Neural cell (in vitro differentiated cells): Measurements from ENCODE around the gene SUV39H1. TPM values are rescaled to one million over a fixed set of nuclear protein-coding genes. Genes with fewer than 3 reads are reported as not detected.
"Not testable (repeated sequence)": the region's sequence is repeated elsewhere in the genome, so short reads cannot be mapped to it uniquely, and the experiment has no call there.

Source experiments
- H2AFZ ChIP-seq: fragments of 200-600, 300-800 bp; sonication (generic), shearing (Covaris generic); 2 replicates; pipeline ENCODE4 v1.6.0; 2014; ENCODE audit warnings: low read depth, mild to moderate bottlenecking, antibody characterized with exemption, low read length, moderate library complexity
- H3F3A ChIP-seq: fragments of 200-600 bp; shearing (Covaris generic); 2 replicates; pipeline ENCODE4 v1.6.1; 2016; ENCODE audit warnings: mild to moderate bottlenecking, moderate library complexity, mixed read lengths, antibody characterized with exemption, low read length; ENCODE audit not compliant: insufficient read depth, poor library complexity, severe bottlenecking
- H3K27ac ChIP-seq: fragments of 200-600, 300-800 bp; sonication (generic), shearing (Covaris generic); 2 replicates; pipeline ENCODE4 v1.5.1; 2014; ENCODE audit warnings: mild to moderate bottlenecking, low read length, moderate library complexity
- H3K27me3 ChIP-seq: fragments of 300-800, 200-600 bp; sonication (generic), shearing (Covaris generic); 2 replicates; pipeline ENCODE4 v1.6.0; 2014; ENCODE audit warnings: mild to moderate bottlenecking, low read depth, low read length, moderate library complexity; ENCODE audit not compliant: insufficient read depth
- H3K36me3 ChIP-seq: fragments of 300-800, 200-600 bp; sonication (generic), shearing (Covaris generic); 2 replicates; pipeline ENCODE4 v1.5.1; 2014; ENCODE audit warnings: mild to moderate bottlenecking, antibody characterized with exemption, low read length, moderate library complexity; ENCODE audit not compliant: insufficient read depth
- H3K4me2 ChIP-seq: fragments of 300-800, 200-600 bp; sonication (generic), shearing (Covaris generic); 2 replicates; pipeline ENCODE4 v1.6.0; 2014; ENCODE audit warnings: mild to moderate bottlenecking, low read length
- H3K4me3 ChIP-seq: fragments of 300-800, 200-600 bp; sonication (generic), shearing (Covaris generic); 2 replicates; pipeline ENCODE4 v1.5.1; 2014; ENCODE audit warnings: mild to moderate bottlenecking, low read length, moderate library complexity
- H3K79me2 ChIP-seq: fragments of 200-600 bp; shearing (Covaris generic); replicated peaks from 2 replicates; pipeline ENCODE4 v1.6.0; 2014; ENCODE audit warnings: mild to moderate bottlenecking, low read length, moderate library complexity; ENCODE audit not compliant: insufficient read depth
- H3K9ac ChIP-seq: fragments of 300-800, 200-600 bp; sonication (generic), shearing (Covaris generic); 2 replicates; pipeline ENCODE4 v1.6.1; 2016; ENCODE audit warnings: mild to moderate bottlenecking, low read length, mixed read lengths
- H3K9me2 ChIP-seq: fragments of 200-600 bp; shearing (Covaris generic); 2 replicates; pipeline ENCODE4 v1.6.1; 2016; ENCODE audit warnings: mild to moderate bottlenecking, low read length, mixed read lengths; ENCODE audit not compliant: insufficient read depth
- H3K9me3 ChIP-seq: fragments of 200-600, 300-800 bp; sonication (generic), shearing (Covaris generic); 2 replicates; pipeline ENCODE4 v1.6.1; 2016; ENCODE audit warnings: mild to moderate bottlenecking, mixed run types, low read length, moderate library complexity, mixed read lengths
- H4K20me1 ChIP-seq: fragments of 200-600 bp; shearing (Covaris generic); 2 replicates; pipeline ENCODE4 v1.6.1; 2016; ENCODE audit warnings: mild to moderate bottlenecking, mixed run types; ENCODE audit not compliant: insufficient read depth
- CTCF ChIP-seq: fragments of 450-650 bp; IDR thresholded peaks from 2 replicates; pipeline ENCODE4 v1.5.1; 2014; ENCODE audit warnings: antibody characterized with exemption, mild to moderate bottlenecking, moderate library complexity; ENCODE audit not compliant: poor library complexity, severe bottlenecking
- EP300 ChIP-seq: fragments of 450-650 bp; conservative IDR thresholded peaks from 2 replicates; pipeline ENCODE4 v1.6.1; 2014; ENCODE audit warnings: antibody characterized with exemption, mild to moderate bottlenecking, moderate library complexity; ENCODE audit not compliant: poor library complexity, severe bottlenecking
- MXI1 ChIP-seq: fragments of 450-650 bp; conservative IDR thresholded peaks from 2 replicates; pipeline ENCODE4 v1.6.1; 2014; ENCODE audit warnings: antibody characterized with exemption, mild to moderate bottlenecking; ENCODE audit not compliant: poor library complexity, severe bottlenecking
- POLR2AphosphoS5 ChIP-seq: IDR thresholded peaks from 2 replicates; pipeline ENCODE4 v1.6.1; 2012
- RAD21 ChIP-seq: fragments of 450-650 bp; conservative IDR thresholded peaks from 2 replicates; pipeline ENCODE4 v1.6.1; 2014; ENCODE audit warnings: antibody characterized with exemption, mild to moderate bottlenecking, moderate library complexity
- REST ChIP-seq: IDR thresholded peaks from 2 replicates; pipeline ENCODE4 v1.6.1; 2012; ENCODE audit warnings: borderline replicate concordance
- SMC3 ChIP-seq: fragments of 450-650 bp; conservative IDR thresholded peaks from 2 replicates; pipeline ENCODE4 v1.6.1; 2014; ENCODE audit warnings: antibody characterized with exemption, mild to moderate bottlenecking, moderate library complexity; ENCODE audit not compliant: poor library complexity
- TAF1 ChIP-seq: IDR thresholded peaks from 2 replicates; pipeline ENCODE4 v1.6.1; 2012; ENCODE audit warnings: low read depth
- polyA plus RNA-seq: library from polyadenylated mRNA; depleted of rRNA; stranded (reverse); fragments of >200 nt; gene quantifications from 2 replicates; pipeline ENCODE4 v1.2.3, GENCODE V29; 2014

SUV39H1 gene
- polyA plus RNA-seq, 1 donor from 2014 or later: 3.2 TPM

- TF ChIP-seq CTCF: no peak
- TF ChIP-seq MXI1: no peak
- TF ChIP-seq SMC3: no peak
- TF ChIP-seq REST: no peak
- no peak for TF ChIP-seq TAF1
- no peak for TF ChIP-seq RAD21
- TF ChIP-seq POLR2AphosphoS5: no peak
- no peak for TF ChIP-seq EP300
- H2AFZ ChIP-seq: no peak overlapping the region
- H3K9me2 ChIP-seq: no peaks in the 10 kb centered on the region
- no peaks in the 10 kb centered on the region for H3K27me3 ChIP-seq
- no peaks in the 10 kb centered on the region for H4K20me1 ChIP-seq
- H3K4me3 ChIP-seq: no peak overlapping the region
- H3K36me3 ChIP-seq: no peaks in the 10 kb centered on the region
- H3K4me2 ChIP-seq: no peak overlapping the region
- no peaks in the 10 kb centered on the region for H3K79me2 ChIP-seq
- H3F3A ChIP-seq: no peaks in the 10 kb centered on the region
- no peak overlapping the region for H3K27ac ChIP-seq
- no peak overlapping the region for H3K9ac ChIP-seq
- H3K9me3 ChIP-seq: no peaks in the 10 kb centered on the region
Observed at GRCh38 chrX:48649102-48649501, 47.4 kb upstream of the SUV39H1 start.

- H3K9me3 ChIP-seq, H3K4me3 ChIP-seq, H3K9me2 ChIP-seq, H3K9ac ChIP-seq, H3K79me2 ChIP-seq, H4K20me1 ChIP-seq, H3K36me3 ChIP-seq, H3F3A ChIP-seq, H3K27ac ChIP-seq, H2AFZ ChIP-seq, H3K4me2 ChIP-seq, H3K27me3 ChIP-seq: not testable (repeated sequence)
Observed at GRCh38 chrX:48652055-48652579, 44.4 kb upstream of the SUV39H1 start.

- not testable (repeated sequence) for H3K27me3 ChIP-seq, H3K9ac ChIP-seq
Observed at GRCh38 chrX:48654746-48655145, 41.8 kb upstream of the SUV39H1 start.

GRCh38 chrX:48659686-48660085 lies 36.8 kb upstream of the SUV39H1 start:
- not testable (repeated sequence) for H3K4me3 ChIP-seq, H3K4me2 ChIP-seq, H3F3A ChIP-seq, H3K9me2 ChIP-seq, H3K36me3 ChIP-seq, H3K27me3 ChIP-seq, H2AFZ ChIP-seq, H3K79me2 ChIP-seq, H3K9me3 ChIP-seq, H4K20me1 ChIP-seq, H3K9ac ChIP-seq, H3K27ac ChIP-seq

More at GRCh38 chrX:48654746-48655145, 41.8 kb upstream of the SUV39H1 start:
- not testable (repeated sequence) for H3K4me3 ChIP-seq, H4K20me1 ChIP-seq, H3F3A ChIP-seq, H3K9me3 ChIP-seq, H3K27ac ChIP-seq, H3K36me3 ChIP-seq, H3K79me2 ChIP-seq, H3K4me2 ChIP-seq, H2AFZ ChIP-seq, H3K9me2 ChIP-seq
